Common myeloid progenitor, CD34-positive (primary cell): Measurements from ENCODE around the gene EGFR.
"Not testable (repeated sequence)": the region's sequence is repeated elsewhere in the genome, so short reads cannot be mapped to it uniquely, and the experiment has no call there.

ENCODE experiments used
- CTCF ChIA-PET: fragments of 350-600 bp; sonication (Branson Sonifier 250); formaldehyde crosslinking; loops from one replicate; lab custom pipeline; 2021; ENCODE audit warnings: antibody characterized with exemption; lab: Charles Lee
- POLR2A ChIA-PET: fragments of 350-600 bp; sonication (Branson Sonifier 250); formaldehyde crosslinking; loops from one replicate; lab custom pipeline; 2021; ENCODE audit warnings: antibody characterized with exemption; lab: Charles Lee
- DNase-seq, 3 donors: peaks; one replicate each; pipeline versions ENCODE4 v3.0.0 to v3.0.0-alpha.2; 2013
- H3K27ac ChIP-seq, 2 experiments: 1 replicate in 1 of 2; 2 replicates in 1 of 2; pipeline ENCODE4 v1.7.0; 2013; ENCODE audit warnings: inconsistent platforms in 2 of 2, low read length in 2 of 2, mild to moderate bottlenecking in 2 of 2, low read depth in 1 of 2, moderate library complexity in 1 of 2; ENCODE audit not compliant: severe bottlenecking in 2 of 2, insufficient read depth in 1 of 2, poor library complexity in 1 of 2
- H3K27me3 ChIP-seq, 5 experiments: replicated peaks in 2 of 5; 1 replicate in 3 of 5; 2 replicates in 2 of 5; pipeline versions ENCODE4 v1.6.1 to v1.7.0; 2013; ENCODE audit warnings: low read length in 4 of 5, mild to moderate bottlenecking in 2 of 5, moderate library complexity in 2 of 5, inconsistent platforms in 1 of 5; ENCODE audit not compliant: insufficient read depth in 5 of 5, control insufficient read depth in 4 of 5
- H3K36me3 ChIP-seq, 4 experiments: 1 replicate in 2 of 4; 2 replicates in 2 of 4; pipeline versions ENCODE4 v1.6.1 to v1.7.0; 2013; ENCODE audit warnings: low read length in 3 of 4, control low read depth in 1 of 4, mild to moderate bottlenecking in 1 of 4; ENCODE audit not compliant: control insufficient read depth in 4 of 4, insufficient read depth in 4 of 4
- H3K4me1 ChIP-seq, 4 experiments: 1 replicate in 3 of 4; 2 replicates in 1 of 4; pipeline versions ENCODE4 v1.6.1 to v1.7.1; 2013; ENCODE audit warnings: low read length in 3 of 4, mild to moderate bottlenecking in 3 of 4, control low read depth in 1 of 4, inconsistent platforms in 1 of 4, moderate library complexity in 1 of 4; ENCODE audit not compliant: control insufficient read depth in 4 of 4, insufficient read depth in 4 of 4; ENCODE audit errors: control extremely low read depth in 1 of 4
- H3K4me3 ChIP-seq, 7 experiments: 1 replicate in 4 of 7; 2 replicates in 3 of 7; pipeline versions ENCODE4 v1.5.1 to v1.7.0; 2013; ENCODE audit warnings: mild to moderate bottlenecking in 7 of 7, low read length in 6 of 7, moderate library complexity in 6 of 7, inconsistent platforms in 2 of 7, low read depth in 2 of 7, control low read depth in 1 of 7; ENCODE audit not compliant: insufficient read depth in 4 of 7, control insufficient read depth in 1 of 7; ENCODE audit errors: extremely low read depth in 1 of 7
- H3K9me3 ChIP-seq, 5 experiments: 1 replicate in 4 of 5; 2 replicates in 1 of 5; pipeline versions ENCODE4 v1.6.1 to v1.7.1; 2013; ENCODE audit warnings: low read length in 4 of 5, mild to moderate bottlenecking in 2 of 5, inconsistent platforms in 1 of 5, low read depth in 1 of 5, moderate library complexity in 1 of 5; ENCODE audit not compliant: control insufficient read depth in 4 of 5, insufficient read depth in 2 of 5; ENCODE audit errors: control extremely low read depth in 1 of 5
- WGBS: methylation state at CpG from one replicate; pipeline ENCODE4 v1.1.5; 2013; ENCODE audit not compliant: insufficient coverage; 5-methylcytosine and 5-hydroxymethylcytosine counted together

Gene EGFR

GRCh38 chr7:55163733-55164132 lies 144.9 kb downstream of the EGFR start:
- CTCF ChIA-PET, result no interaction called here
- Histone ChIP-seq H3K4me3 (no peak overlapping the region), H3K27ac (no peak overlapping the region), H3K4me1 (no peaks in the 10 kb centered on the region), H3K9me3 (no peaks in the 10 kb centered on the region), H3K27me3 (peaks cover 0 to 10% (median 0%) of the 10 kb centered on the region in 5 experiments), H3K36me3 (no peaks in the 10 kb centered on the region)
- DNase-seq, result no peak
- POLR2A ChIA-PET, result no interaction called here
- 86% methylated on average over 5 of the region's 11 CpGs for WGBS

GRCh38 chr7:55164527-55164926 lies 145.7 kb downstream of the EGFR start:
- DNase-seq, result no peak
- Histone ChIP-seq H3K9me3 (no peaks in the 10 kb centered on the region), H3K36me3 (no peaks in the 10 kb centered on the region), H3K4me1 (no peaks in the 10 kb centered on the region), H3K27ac (no peak overlapping the region), H3K27me3 (peaks cover 0 to 6% (median under 1%) of the 10 kb centered on the region in 5 experiments), H3K4me3 (no peak overlapping the region)
- WGBS, result 93% methylated on average over 2 of the region's 2 CpGs
- CTCF ChIA-PET, result no interaction called here
- POLR2A ChIA-PET, result no interaction called here

- Histone ChIP-seq H3K4me1 (no peaks in the 10 kb centered on the region), H3K27ac (no peak overlapping the region), H3K9me3 (no peaks in the 10 kb centered on the region), H3K4me3 (no peak overlapping the region), H3K36me3 (no peaks in the 10 kb centered on the region), H3K27me3 (peaks cover 0 to 7% (median 2%) of the 10 kb centered on the region in 5 experiments)
- POLR2A ChIA-PET, result no interaction called here
- no peak for DNase-seq
- 94% methylated on average over 12 of the region's 13 CpGs for WGBS
- CTCF ChIA-PET, result no interaction called here
These were observed 146.5 kb downstream of the EGFR start for GRCh38 chr7:55165176-55165861.

GRCh38 chr7:55167296-55167695 lies 148.5 kb downstream of the EGFR start:
- POLR2A ChIA-PET, H3K36me3 ChIP-seq, H3K27ac ChIP-seq, H3K9me3 ChIP-seq, CTCF ChIA-PET, H3K4me3 ChIP-seq, H3K4me1 ChIP-seq, DNase-seq: not testable (repeated sequence)
- WGBS, result 97% methylated on average over 4 of the region's 4 CpGs
- H3K27me3 ChIP-seq, result peaks cover 0 to 10% (median 2%) of the 10 kb centered on the region in 5 experiments

- 79% methylated on average over 9 of the region's 11 CpGs for WGBS
- DNase-seq, result no peak
- ChIA-PET CTCF (no interaction called here), POLR2A (no interaction called here)
- Histone ChIP-seq H3K27me3 (peaks cover 0 to 6% (median 2%) of the 10 kb centered on the region in 5 experiments), H3K36me3 (no peaks in the 10 kb centered on the region), H3K27ac (no peak overlapping the region), H3K9me3 (no peaks in the 10 kb centered on the region), H3K4me1 (no peaks in the 10 kb centered on the region), H3K4me3 (no peak overlapping the region)
These were observed 151.7 kb downstream of the EGFR start for GRCh38 chr7:55170335-55171069.

GRCh38 chr7:55171157-55171556 lies 152.3 kb downstream of the EGFR start:
- 95% methylated on average over 7 of the region's 7 CpGs for WGBS
- no peak for DNase-seq
- ChIA-PET POLR2A (no interaction called here), CTCF (no interaction called here)
- no peaks in the 10 kb centered on the region for H3K9me3 ChIP-seq
- H3K27me3 ChIP-seq, result peaks cover 0 to 6% (median 2%) of the 10 kb centered on the region in 5 experiments
- no peaks in the 10 kb centered on the region for H3K36me3 ChIP-seq
- H3K4me1 ChIP-seq, result no peaks in the 10 kb centered on the region
- H3K27ac ChIP-seq, result no peak overlapping the region
- H3K4me3 ChIP-seq, result no peak overlapping the region

GRCh38 chr7:55172161-55172560 lies 153.3 kb downstream of the EGFR start:
- H3K27ac ChIP-seq, result no peak overlapping the region
- CTCF ChIA-PET, result no interaction called here
- H3K36me3 ChIP-seq, result no peaks in the 10 kb centered on the region
- peaks cover 0 to 9% (median 2%) of the 10 kb centered on the region in 5 experiments for H3K27me3 ChIP-seq
- H3K9me3 ChIP-seq, result no peaks in the 10 kb centered on the region
- 100% methylated on average over 2 of the region's 5 CpGs for WGBS
- no peak for DNase-seq
- POLR2A ChIA-PET, result no interaction called here
- no peaks in the 10 kb centered on the region for H3K4me1 ChIP-seq
- H3K4me3 ChIP-seq, result no peak overlapping the region
